ACHN (cell line): ENCODE results near the gene BLOC1S1.

Experiments
- DNase-seq: peaks from one replicate; pipeline ENCODE4 v3.0.0-alpha.2; 2015
- in situ Hi-C: cut with HindIII; loops from 2 replicates; pipeline ENCODE4 v1.10.0; 2017; ENCODE audit warnings: low sequenced_read_pairs, low pct_ligation_motif_present, low pct_unique_long_range_greater_than_20kb

BLOC1S1 gene

GRCh38 chr12:55715833-55716581 lies at the start of gene BLOC1S1:
Gene BLOC1S1 (plus strand): TSS chr12:55716046. CDS start chr12:55716052, 6 bp downstream.
- DNase-seq = peak; percentile 98
- in situ Hi-C loops = no loop called here

GRCh38 chr12:55666508-55666907 lies 49.3 kb upstream of the BLOC1S1 start:
- no peak for DNase-seq
- in situ Hi-C loops = no loop called here

GRCh38 chr12:55670276-55670675 lies 45.6 kb upstream of the BLOC1S1 start:
- in situ Hi-C loops = no loop called here
- no peak for DNase-seq

- in situ Hi-C loops = no loop called here
- no peak for DNase-seq
These were observed 44.1 kb upstream of the BLOC1S1 start for GRCh38 chr12:55671746-55672145.

GRCh38 chr12:55673638-55674037 lies 42.2 kb upstream of the BLOC1S1 start:
- DNase-seq = no peak
- in situ Hi-C loops = no loop called here

GRCh38 chr12:55675666-55676065 lies 40.2 kb upstream of the BLOC1S1 start:
- in situ Hi-C loops = no loop called here

GRCh38 chr12:55676707-55677106 lies 39.1 kb upstream of the BLOC1S1 start:
- no peak for DNase-seq
- in situ Hi-C loops = no loop called here

More at GRCh38 chr12:55675666-55676065, 40.2 kb upstream of the BLOC1S1 start:
- DNase-seq = no peak

- DNase-seq = no peak
- in situ Hi-C loops = no loop called here
These were observed 36.2 kb upstream of the BLOC1S1 start for GRCh38 chr12:55679691-55680090.

GRCh38 chr12:55681142-55682077 lies 34.4 kb upstream of the BLOC1S1 start:
- peak; percentile 97 for DNase-seq
- in situ Hi-C loops = no loop called here

GRCh38 chr12:55682087-55682796 lies 33.6 kb upstream of the BLOC1S1 start:
- in situ Hi-C loops = no loop called here
- peak; percentile 24 for DNase-seq

- no peak for DNase-seq
- in situ Hi-C loops = no loop called here
These were observed 32.2 kb upstream of the BLOC1S1 start for GRCh38 chr12:55683676-55684075.

GRCh38 chr12:55684761-55685370 lies 31.0 kb upstream of the BLOC1S1 start:
- no peak for DNase-seq
- in situ Hi-C loops = no loop called here

- in situ Hi-C loops = no loop called here
- DNase-seq = no peak
These were observed 30.2 kb upstream of the BLOC1S1 start for GRCh38 chr12:55685671-55686070.

- no peak for DNase-seq
- in situ Hi-C loops = no loop called here
These were observed 29.4 kb upstream of the BLOC1S1 start for GRCh38 chr12:55686366-55687010.

- no peak for DNase-seq
- in situ Hi-C loops = no loop called here
These were observed 28.1 kb upstream of the BLOC1S1 start for GRCh38 chr12:55687746-55688145.

- in situ Hi-C loops = no loop called here
- no peak for DNase-seq
These were observed 26.9 kb upstream of the BLOC1S1 start for GRCh38 chr12:55688716-55689655.

GRCh38 chr12:55692631-55693322 lies 23.1 kb upstream of the BLOC1S1 start:
- DNase-seq = no peak
- in situ Hi-C loops = no loop called here
